HepG2 (cell line): ENCODE data around the gene TSTD1. TPM values are rescaled to one million over a fixed set of nuclear protein-coding genes. Genes with fewer than 3 reads are reported as not detected.
A peak's percentile ranks its signal among the peaks of the same experiment; 100 is the strongest.

Source experiments
- CHD2 ChIP-seq: IDR thresholded peaks from 2 replicates; pipeline ENCODE4 v1.6.1; 2011; ENCODE audit warnings: low read depth, low read length, improper control_type of control experiment
- FOXM1 ChIP-seq: sonication (generic); formaldehyde crosslinking; IDR thresholded peaks from 2 replicates; pipeline ENCODE4 v1.5.0; 2020; ENCODE audit warnings: missing genetic modification reagents
- HCFC1 ChIP-seq: fragments of 150-350 bp; IDR thresholded peaks from 2 replicates; pipeline ENCODE4 v1.6.1; 2014; ENCODE audit warnings: low read depth, low read length
- HIVEP1 ChIP-seq: sonication (generic); formaldehyde crosslinking; IDR thresholded peaks from 2 replicates; pipeline ENCODE4 v1.4.0; 2020; ENCODE audit warnings: mild to moderate bottlenecking, missing genetic modification reagents
- MTA3 ChIP-seq: sonication (generic); formaldehyde crosslinking; IDR thresholded peaks from 2 replicates; pipeline ENCODE4 v1.4.0; 2020; ENCODE audit warnings: missing genetic modification reagents
- NR0B2 ChIP-seq: sonication (generic); formaldehyde crosslinking; IDR thresholded peaks from 2 replicates; pipeline ENCODE4 v1.4.0; 2020; ENCODE audit warnings: mild to moderate bottlenecking, missing genetic modification reagents
- NR2F1 ChIP-seq, 2 experiments: fragments of 450-650 bp in 1 of 2; formaldehyde crosslinking in 1 of 2; IDR thresholded peaks; 2 replicates each; pipeline versions ENCODE4 v1.5.0 to v1.6.1; 2016 to 2020; ENCODE audit warnings: mild to moderate bottlenecking in 1 of 2, missing compliant biosample characterization in 1 of 2, missing genetic modification reagents in 1 of 2, moderate library complexity in 1 of 2
- PHB2 ChIP-seq: fragments of 450-650 bp; IDR thresholded peaks from 2 replicates; pipeline ENCODE4 v1.6.1; 2018; ENCODE audit not compliant: partially characterized antibody
- PHF8 ChIP-seq: sonication (generic); formaldehyde crosslinking; IDR thresholded peaks from 2 replicates; pipeline ENCODE4 v1.5.0; 2020; ENCODE audit warnings: missing genetic modification reagents
- POLR2AphosphoS5 ChIP-seq: IDR thresholded peaks from 2 replicates; pipeline ENCODE4 v1.6.1; 2012; ENCODE audit warnings: low read depth, low read length
- POLR2G ChIP-seq: fragments of 200-400 bp; formaldehyde crosslinking; IDR thresholded peaks from 2 replicates; pipeline ENCODE4 v1.6.1; 2018; ENCODE audit warnings: mild to moderate bottlenecking, low read depth, low read length, moderate library complexity
- SIX1 ChIP-seq: sonication (generic); formaldehyde crosslinking; IDR thresholded peaks from 2 replicates; pipeline ENCODE4 v1.4.0; 2020; ENCODE audit warnings: missing genetic modification reagents, borderline replicate concordance
- SOX5 ChIP-seq: IDR thresholded peaks from 2 replicates; pipeline ENCODE4 v1.6.1; 2016; ENCODE audit warnings: borderline replicate concordance
- THAP11 ChIP-seq: IDR thresholded peaks from 2 replicates; pipeline ENCODE4 v1.6.1; 2016; ENCODE audit warnings: missing biosample characterization, missing genetic modification reagents
- TP53 ChIP-seq: sonication (generic); formaldehyde crosslinking; conservative IDR thresholded peaks from 2 replicates; pipeline ENCODE4 v1.4.0; 2020; ENCODE audit warnings: missing genetic modification reagents
- YY1 ChIP-seq: IDR thresholded peaks from 2 replicates; pipeline ENCODE4 v1.6.1; 2011; ENCODE audit warnings: low read length, low read depth, moderate library complexity, mild to moderate bottlenecking; ENCODE audit not compliant: insufficient read depth, insufficient replicate concordance
- ZBTB1 ChIP-seq: sonication (generic); formaldehyde crosslinking; IDR thresholded peaks from 2 replicates; pipeline ENCODE4 v1.4.0; 2020; ENCODE audit warnings: missing genetic modification reagents, borderline replicate concordance
- ZBTB14 ChIP-seq: sonication (generic); formaldehyde crosslinking; IDR thresholded peaks from 2 replicates; pipeline ENCODE4 v1.4.0; 2020; ENCODE audit warnings: missing genetic modification reagents
- ZBTB42 ChIP-seq: sonication (generic); formaldehyde crosslinking; IDR thresholded peaks from 2 replicates; pipeline ENCODE4 v1.5.0; 2020; ENCODE audit warnings: mild to moderate bottlenecking, missing genetic modification reagents
- ZHX2 ChIP-seq, 2 experiments: sonication (generic) in 1 of 2; formaldehyde crosslinking in 1 of 2; IDR thresholded peaks; 2 replicates each; pipeline versions ENCODE4 v1.6.1 to v1.9.0; 2014 to 2022; ENCODE audit warnings: antibody characterized with exemption in 1 of 2, borderline replicate concordance in 1 of 2, inconsistent platforms in 1 of 2, low read depth in 1 of 2, missing genetic modification reagents in 1 of 2
- ZNF382 ChIP-seq: sonication (generic); formaldehyde crosslinking; IDR thresholded peaks from 2 replicates; pipeline ENCODE4 v1.5.0; 2020; ENCODE audit warnings: missing genetic modification reagents, mild to moderate bottlenecking, borderline replicate concordance
- ZNF510 ChIP-seq: sonication (generic); formaldehyde crosslinking; IDR thresholded peaks from 2 replicates; pipeline ENCODE4 v1.4.0; 2020; ENCODE audit warnings: low read depth, mild to moderate bottlenecking, missing genetic modification reagents
- ZNF576 ChIP-seq: sonication (generic); formaldehyde crosslinking; IDR thresholded peaks from 2 replicates; pipeline ENCODE4 v1.4.0; 2020; ENCODE audit warnings: mild to moderate bottlenecking, missing genetic modification reagents
- polyA plus RNA-seq, 8 experiments: library from polyadenylated mRNA; depleted of rRNA in 3 of 8; stranded (reverse) in 7 of 8; unstranded in 1 of 8; fragments of >200 nt; fragmentation: Illumina TruSeq in 4 of 8; extraction: Trizol in 4 of 8; gene quantifications; 2 replicates each; pipeline versions ENCODE4 v1.2.1 to v1.2.3, GENCODE V29; 2011 to 2016; ENCODE audit warnings: low read depth in 4 of 8, missing spikeins in 1 of 8, mixed read lengths in 1 of 8; ENCODE audit not compliant: insufficient read depth in 1 of 8
- total RNA-seq, 5 experiments: library from RNA; depleted of rRNA; stranded (reverse); fragments of >200 nt; fragmentation: Illumina TruSeq; extraction: Trizol; gene quantifications; 2 replicates each; pipeline ENCODE4 v1.2.3, GENCODE V29; 2016; ENCODE audit warnings: low read depth in 1 of 5

The TSTD1 gene
- total and polyA plus RNA-seq, 2 of the 13 experiments (the other 11 are each of a cell fraction or from before 2014, with no cell fraction given) = 0.15 to 0.31 TPM

GRCh38 chr1:161013488-161014230 is 25.1 kb downstream of the TSTD1 start (continued):
- TF ChIP-seq ZHX2 (IDR thresholded peaks at IDR 0.05; ENCODE audit: low read depth) (peak; percentile 74; the same call in 1 of the 2 replicates), ZHX2 (CRISPR knock-in tag; IDR thresholded peaks at IDR 0.05; ENCODE audit: borderline replicate concordance) (no peak), ZBTB42 (no peak), CHD2 (peak; percentile 30; the same call in 1 of the 2 replicates), PHB2 (no peak), ZNF576 (CRISPR knock-in tag) (no peak), PHF8 (CRISPR knock-in tag) (peak; percentile 57), YY1 (peak; percentile 61), THAP11 (CRISPR knock-in tag) (peak; percentile 89), ZBTB1 (peak; percentile 99), FOXM1 (CRISPR knock-in tag) (no peak), HIVEP1 (CRISPR knock-in tag) (peak; percentile 99), NR2F1 (CRISPR knock-in tag; IDR thresholded peaks at IDR 0.05) (peak in 1 of 2 experiments; percentile 45; a peak in 1 of 4 replicates), ZNF510 (CRISPR knock-in tag) (0 out of 2 replicates have a peak, but pooled peaks have one; percentile 58), MTA3 (no peak), SOX5 (CRISPR knock-in tag) (peak; percentile 95), POLR2AphosphoS5 (peak; percentile 47; the same call in 1 of the 2 replicates), NR0B2 (CRISPR knock-in tag) (peak; percentile 78), POLR2G (peak; percentile 89), TP53 (no peak), ZNF382 (CRISPR knock-in tag) (no peak), ZBTB14 (CRISPR knock-in tag) (no peak), SIX1 (CRISPR knock-in tag) (peak; percentile 84; the same call in 1 of the 2 replicates), HCFC1 (no peak)
